ENCODE results near the gene AHDC1. TPM values are rescaled to one million over a fixed set of nuclear protein-coding genes. Genes with fewer than 3 reads are reported as not detected.

The AHDC1 gene
- total and polyA plus RNA-seq, 9 of the 15 experiments (the other 6 are each of a cell fraction or from before 2014, with no cell fraction given): 0.21 to 36.4 (median 4.7) TPM

DNA sequence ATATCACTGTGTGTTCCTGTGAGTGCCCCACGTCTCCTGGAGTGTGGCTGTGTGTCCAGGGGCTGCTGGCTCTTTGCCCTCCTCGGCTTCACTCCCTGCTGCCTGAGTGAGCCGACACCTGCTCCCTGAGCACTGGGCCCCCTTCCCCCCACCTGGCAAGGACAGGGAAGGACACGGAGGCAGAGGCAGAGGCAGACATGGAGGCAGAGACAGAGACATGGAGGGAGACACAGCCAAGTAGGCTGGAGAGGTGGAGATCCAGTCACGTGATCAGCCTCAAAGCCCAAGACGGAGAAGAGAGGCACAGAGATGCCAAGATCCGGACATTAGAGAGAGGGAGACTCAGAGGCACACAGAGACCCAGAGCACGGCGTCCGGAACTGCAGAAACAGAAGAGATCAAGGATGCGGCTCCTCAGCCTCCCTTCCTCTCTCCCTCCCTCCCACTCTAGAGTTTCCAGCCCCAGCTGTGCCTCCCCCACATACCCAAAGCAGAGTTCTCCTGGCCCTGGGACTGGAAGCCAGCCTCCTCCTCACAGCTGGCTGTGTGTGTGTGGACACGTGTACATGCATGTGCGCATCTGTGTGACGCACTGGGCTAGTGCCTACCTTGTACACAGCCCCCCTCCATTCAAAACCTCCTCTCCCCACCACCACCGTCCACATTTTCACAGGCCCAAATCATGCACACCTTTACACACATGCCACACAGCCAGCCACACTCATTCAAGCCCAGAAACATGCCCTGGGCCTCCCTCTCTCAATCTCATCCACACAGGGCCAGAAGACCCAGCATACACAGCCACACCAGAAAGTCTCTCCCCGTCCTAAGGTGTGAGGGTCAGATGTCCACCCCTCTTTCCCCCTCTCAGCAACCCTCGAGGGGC is 74.9 kb downstream of the AHDC1 start (continued):
- TF ChIP-seq MEIS2 (IDR thresholded peaks at IDR 0.05; ENCODE audit: partially characterized antibody) (no peak), COPS2 (conservative IDR thresholded peaks at IDR 0.05) (no peak), CTBP1 (IDR thresholded peaks at IDR 0.05; ENCODE audit: borderline replicate concordance) (peak; percentile 69), POLR2B (IDR thresholded peaks at IDR 0.05; ENCODE audit: low read depth, partially characterized antibody) (peak; percentile 39), ESRRA (IDR thresholded peaks at IDR 0.05; ENCODE audit: borderline replicate concordance, low read depth) (0 out of 2 replicates have a peak, but pooled peaks have one; percentile 23), FOXK2 (conservative IDR thresholded peaks at IDR 0.05 in 1 of 2, IDR thresholded peaks at IDR 0.05 in 1 of 2; ENCODE audit: low read depth in 2 of 2) (peak; percentile 73 to 74; a peak in 3 of 4 replicates), TBP (optimal IDR thresholded peaks at IDR 0.05; ENCODE audit: low read depth, low read length) (peak; percentile 19), BHLHE40 (IDR thresholded peaks at IDR 0.05; ENCODE audit: low read length) (peak; percentile 88), ZNF165 (CRISPR knock-in tag; IDR thresholded peaks at IDR 0.05; ENCODE audit: borderline replicate concordance) (no peak), GTF2A2 (tag; IDR thresholded peaks at IDR 0.05) (no peak), DACH1 (IDR thresholded peaks at IDR 0.05; ENCODE audit: partially characterized antibody) (peak; percentile 89), CREB1 (IDR thresholded peaks at IDR 0.05) (no peak; the same call in 1 of the 2 replicates), CREB1 (CRISPR knock-in tag; IDR thresholded peaks at IDR 0.05) (peak; percentile 55)
- TF ChIP-seq, protein P1, sequence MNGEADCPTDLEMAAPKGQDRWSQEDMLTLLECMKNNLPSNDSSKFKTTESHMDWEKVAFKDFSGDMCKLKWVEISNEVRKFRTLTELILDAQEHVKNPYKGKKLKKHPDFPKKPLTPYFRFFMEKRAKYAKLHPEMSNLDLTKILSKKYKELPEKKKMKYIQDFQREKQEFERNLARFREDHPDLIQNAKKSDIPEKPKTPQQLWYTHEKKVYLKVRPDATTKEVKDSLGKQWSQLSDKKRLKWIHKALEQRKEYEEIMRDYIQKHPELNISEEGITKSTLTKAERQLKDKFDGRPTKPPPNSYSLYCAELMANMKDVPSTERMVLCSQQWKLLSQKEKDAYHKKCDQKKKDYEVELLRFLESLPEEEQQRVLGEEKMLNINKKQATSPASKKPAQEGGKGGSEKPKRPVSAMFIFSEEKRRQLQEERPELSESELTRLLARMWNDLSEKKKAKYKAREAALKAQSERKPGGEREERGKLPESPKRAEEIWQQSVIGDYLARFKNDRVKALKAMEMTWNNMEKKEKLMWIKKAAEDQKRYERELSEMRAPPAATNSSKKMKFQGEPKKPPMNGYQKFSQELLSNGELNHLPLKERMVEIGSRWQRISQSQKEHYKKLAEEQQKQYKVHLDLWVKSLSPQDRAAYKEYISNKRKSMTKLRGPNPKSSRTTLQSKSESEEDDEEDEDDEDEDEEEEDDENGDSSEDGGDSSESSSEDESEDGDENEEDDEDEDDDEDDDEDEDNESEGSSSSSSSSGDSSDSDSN (IDR thresholded peaks at IDR 0.05; ENCODE audit: borderline replicate concordance in 1 of 2, low read depth in 2 of 2, low read length in 2 of 2): 0 out of 4 replicates have a peak, but pooled peaks of 1 of the 2 experiments have one; percentile 23
- TF ChIP-seq, protein P2, sequence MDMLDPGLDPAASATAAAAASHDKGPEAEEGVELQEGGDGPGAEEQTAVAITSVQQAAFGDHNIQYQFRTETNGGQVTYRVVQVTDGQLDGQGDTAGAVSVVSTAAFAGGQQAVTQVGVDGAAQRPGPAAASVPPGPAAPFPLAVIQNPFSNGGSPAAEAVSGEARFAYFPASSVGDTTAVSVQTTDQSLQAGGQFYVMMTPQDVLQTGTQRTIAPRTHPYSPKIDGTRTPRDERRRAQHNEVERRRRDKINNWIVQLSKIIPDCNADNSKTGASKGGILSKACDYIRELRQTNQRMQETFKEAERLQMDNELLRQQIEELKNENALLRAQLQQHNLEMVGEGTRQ (CRISPR knock-in tag; IDR thresholded peaks at IDR 0.05): peak; percentile 87
- TF ChIP-seq, protein P3, sequence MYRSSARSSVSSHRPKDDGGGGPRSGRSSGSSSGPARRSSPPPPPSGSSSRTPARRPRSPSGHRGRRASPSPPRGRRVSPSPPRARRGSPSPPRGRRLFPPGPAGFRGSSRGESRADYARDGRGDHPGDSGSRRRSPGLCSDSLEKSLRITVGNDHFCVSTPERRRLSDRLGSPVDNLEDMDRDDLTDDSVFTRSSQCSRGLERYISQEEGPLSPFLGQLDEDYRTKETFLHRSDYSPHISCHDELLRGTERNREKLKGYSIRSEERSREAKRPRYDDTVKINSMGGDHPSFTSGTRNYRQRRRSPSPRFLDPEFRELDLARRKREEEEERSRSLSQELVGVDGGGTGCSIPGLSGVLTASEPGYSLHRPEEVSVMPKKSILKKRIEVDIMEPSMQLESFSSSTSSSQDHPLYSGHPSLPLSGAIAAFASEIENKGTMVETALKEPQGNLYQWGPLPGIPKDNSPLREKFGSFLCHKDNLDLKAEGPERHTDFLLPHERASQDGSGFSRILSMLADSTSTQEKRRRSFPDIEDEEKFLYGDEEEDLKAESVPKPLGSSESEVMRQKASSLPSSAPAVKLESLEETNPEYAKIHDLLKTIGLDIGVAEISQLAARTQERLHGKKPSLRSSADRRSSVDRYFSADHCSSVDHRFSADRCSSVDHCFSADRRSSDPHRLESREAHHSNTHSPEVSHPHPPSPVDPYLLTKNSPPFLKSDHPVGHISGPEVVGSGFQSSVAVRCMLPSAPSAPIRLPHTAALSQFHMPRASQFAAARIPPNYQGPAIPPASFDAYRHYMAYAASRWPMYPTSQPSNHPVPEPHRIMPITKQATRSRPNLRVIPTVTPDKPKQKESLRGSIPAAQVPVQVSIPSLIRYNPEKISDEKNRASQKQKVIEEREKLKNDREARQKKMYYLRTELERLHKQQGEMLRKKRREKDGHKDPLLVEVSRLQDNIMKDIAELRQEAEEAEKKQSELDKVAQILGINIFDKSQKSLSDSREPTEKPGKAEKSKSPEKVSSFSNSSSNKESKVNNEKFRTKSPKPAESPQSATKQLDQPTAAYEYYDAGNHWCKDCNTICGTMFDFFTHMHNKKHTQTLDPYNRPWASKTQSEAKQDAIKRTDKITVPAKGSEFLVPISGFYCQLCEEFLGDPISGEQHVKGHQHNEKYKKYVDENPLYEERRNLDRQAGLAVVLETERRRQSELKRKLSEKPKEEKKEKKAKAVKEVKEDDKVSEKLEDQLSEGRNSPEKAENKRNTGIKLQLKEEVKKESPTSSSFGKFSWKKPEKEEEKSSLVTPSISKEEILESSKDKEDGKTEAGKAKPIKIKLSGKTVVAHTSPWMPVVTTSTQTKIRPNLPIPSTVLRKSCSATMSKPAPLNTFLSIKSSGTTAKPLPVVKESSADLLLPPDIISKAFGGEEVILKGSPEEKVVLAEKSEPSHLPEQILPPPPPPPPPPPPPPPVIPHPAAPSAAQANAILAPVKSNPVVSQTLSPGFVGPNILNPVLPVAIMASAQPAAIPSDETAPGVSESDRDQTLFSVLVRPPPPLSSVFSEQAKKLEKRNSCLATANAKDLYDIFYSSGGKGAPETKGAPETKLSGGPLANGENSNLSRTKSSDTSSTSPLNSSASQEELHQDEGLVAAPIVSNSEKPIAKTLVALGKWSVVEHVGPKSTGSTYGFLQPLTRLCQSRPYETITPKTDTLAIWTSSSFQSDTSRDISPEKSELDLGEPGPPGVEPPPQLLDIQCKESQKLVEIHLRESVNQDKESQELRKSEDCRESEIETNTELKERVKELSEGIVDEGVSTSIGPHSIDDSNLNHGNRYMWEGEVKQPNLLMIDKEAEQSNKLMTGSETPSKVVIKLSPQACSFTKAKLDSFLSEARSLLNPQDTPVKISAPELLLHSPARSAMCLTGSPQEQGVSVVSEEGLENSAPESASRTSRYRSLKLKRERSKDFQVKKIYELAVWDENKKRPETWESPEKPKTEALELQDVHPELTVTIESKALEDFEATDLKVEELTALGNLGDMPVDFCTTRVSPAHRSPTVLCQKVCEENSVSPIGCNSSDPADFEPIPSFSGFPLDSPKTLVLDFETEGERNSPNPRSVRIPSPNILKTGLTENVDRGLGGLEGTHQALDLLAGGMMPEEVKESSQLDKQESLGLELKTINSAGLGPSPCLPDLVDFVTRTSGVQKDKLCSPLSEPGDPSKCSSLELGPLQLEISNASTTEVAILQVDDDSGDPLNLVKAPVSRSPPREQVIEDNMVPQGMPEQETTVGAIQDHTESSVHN (IDR thresholded peaks at IDR 0.05; ENCODE audit: borderline replicate concordance in 1 of 2, low read depth in 1 of 2): peak in 1 of 2 experiments; percentile 69; a peak in 2 of 4 replicates

Measured in K562 (cell line).